OCI-LY1 (cell line): ENCODE data around the gene MACROD2.

Source experiments
- H2AFZ ChIP-seq: fragments of 200-600 bp; sonication (generic), shearing (Covaris generic); 2 replicates; pipeline ENCODE4 v1.6.0; 2014; ENCODE audit warnings: antibody characterized with exemption, mild to moderate bottlenecking, low read length
- H3F3A ChIP-seq: fragments of 200-600 bp; sonication (generic), shearing (Covaris generic); 2 replicates; pipeline ENCODE4 v1.6.0; 2014; ENCODE audit warnings: mild to moderate bottlenecking, antibody characterized with exemption, low read length, moderate library complexity; ENCODE audit not compliant: insufficient read depth
- H3K27ac ChIP-seq: fragments of 200-600 bp; sonication (generic); 2 replicates; pipeline ENCODE4 v1.5.1; 2014; ENCODE audit warnings: low read length, mixed run types, mild to moderate bottlenecking, low read depth; ENCODE audit not compliant: poor library complexity, severe bottlenecking
- H3K27me3 ChIP-seq: fragments of 200-600 bp; sonication (generic); 2 replicates; pipeline ENCODE4 v1.6.0; 2014; ENCODE audit warnings: antibody characterized with exemption, mild to moderate bottlenecking, low read length, moderate library complexity; ENCODE audit not compliant: insufficient read depth
- H3K36me3 ChIP-seq: fragments of 200-600 bp; sonication (generic); 2 replicates; pipeline ENCODE4 v1.6.1; 2014; ENCODE audit warnings: mild to moderate bottlenecking, antibody characterized with exemption, low read length, moderate library complexity, mixed read lengths; ENCODE audit not compliant: insufficient read depth
- H3K4me1 ChIP-seq: fragments of 200-600 bp; sonication (generic); 2 replicates; pipeline ENCODE4 v1.5.1; 2014; ENCODE audit warnings: mild to moderate bottlenecking, low read length, moderate library complexity; ENCODE audit not compliant: insufficient read depth, severe bottlenecking
- H3K4me2 ChIP-seq: fragments of 200-600 bp; sonication (generic), shearing (Covaris generic); 2 replicates; pipeline ENCODE4 v1.6.1; 2014; ENCODE audit warnings: low read length
- H3K4me3 ChIP-seq: fragments of 200-600 bp; sonication (generic); 2 replicates; pipeline ENCODE4 v1.5.1; 2014; ENCODE audit warnings: low read length, low read depth, mild to moderate bottlenecking, mixed read lengths; ENCODE audit not compliant: poor library complexity, severe bottlenecking
- H3K79me2 ChIP-seq: fragments of 200-600 bp; shearing (Covaris generic); 2 replicates; pipeline ENCODE4 v1.6.1; 2016; ENCODE audit warnings: mixed run types, low read length, mixed read lengths; ENCODE audit not compliant: insufficient read depth
- H3K9ac ChIP-seq: fragments of 200-600 bp; sonication (generic), shearing (Covaris generic); 2 replicates; pipeline ENCODE4 v1.6.1; 2014; ENCODE audit warnings: mild to moderate bottlenecking, low read length, mixed read lengths
- H3K9me2 ChIP-seq: fragments of 200-600 bp; sonication (generic), shearing (Covaris generic); 2 replicates; pipeline ENCODE4 v1.6.1; 2014; ENCODE audit warnings: low read depth, mild to moderate bottlenecking, low read length, mixed read lengths
- H3K9me3 ChIP-seq: fragments of 200-600 bp; shearing (Covaris generic); 2 replicates; pipeline ENCODE4 v1.6.1; 2014; ENCODE audit warnings: low read length, mixed read lengths
- H4K20me1 ChIP-seq: fragments of 200-600 bp; sonication (generic), shearing (Covaris generic); 2 replicates; pipeline ENCODE4 v1.6.0; 2016; ENCODE audit warnings: mild to moderate bottlenecking, low read length; ENCODE audit not compliant: insufficient read depth
- EZH2 ChIP-seq: fragments of 200-600 bp; sonication (generic), shearing (Covaris generic); IDR thresholded peaks from 2 replicates; pipeline ENCODE4 v1.8.0; 2017; ENCODE audit warnings: borderline replicate concordance, mixed run types, mild to moderate bottlenecking, antibody characterized with exemption, low read length, moderate library complexity, mixed read lengths
- TF ChIP-seq, protein P1 (sequence below): fragments of 200-600 bp; sonication (generic), shearing (Covaris generic); IDR thresholded peaks from 2 replicates; pipeline ENCODE4 v1.5.1; 2017; ENCODE audit warnings: mild to moderate bottlenecking, antibody characterized with exemption, low read length, moderate library complexity, mixed read lengths

The MACROD2 gene

DNA sequence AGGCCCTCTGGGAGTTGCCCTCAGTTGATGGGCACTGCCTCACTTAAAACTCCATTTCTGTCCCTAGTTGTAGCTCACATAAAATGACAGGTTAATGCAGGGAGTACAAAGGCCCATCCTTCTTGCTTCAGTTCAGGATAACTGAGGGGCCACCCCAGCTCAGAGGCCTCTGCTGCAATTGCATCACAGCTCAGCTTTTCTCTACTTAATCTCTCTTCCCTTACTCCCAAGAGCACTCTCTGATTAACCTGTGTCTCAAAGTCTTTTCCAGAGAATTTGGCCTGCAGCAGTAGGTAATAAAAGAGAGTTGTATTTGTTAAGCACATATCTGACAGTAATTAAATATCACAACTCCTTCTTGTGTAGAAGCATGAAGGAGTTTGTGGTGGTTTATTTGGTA lies 383.0 kb downstream of the MACROD2 start:
- no peak overlapping the region for H3K4me3 ChIP-seq
- H3K27ac ChIP-seq: no peak overlapping the region
- H4K20me1 ChIP-seq: no peaks in the 10 kb centered on the region
- TF ChIP-seq, protein P1, sequence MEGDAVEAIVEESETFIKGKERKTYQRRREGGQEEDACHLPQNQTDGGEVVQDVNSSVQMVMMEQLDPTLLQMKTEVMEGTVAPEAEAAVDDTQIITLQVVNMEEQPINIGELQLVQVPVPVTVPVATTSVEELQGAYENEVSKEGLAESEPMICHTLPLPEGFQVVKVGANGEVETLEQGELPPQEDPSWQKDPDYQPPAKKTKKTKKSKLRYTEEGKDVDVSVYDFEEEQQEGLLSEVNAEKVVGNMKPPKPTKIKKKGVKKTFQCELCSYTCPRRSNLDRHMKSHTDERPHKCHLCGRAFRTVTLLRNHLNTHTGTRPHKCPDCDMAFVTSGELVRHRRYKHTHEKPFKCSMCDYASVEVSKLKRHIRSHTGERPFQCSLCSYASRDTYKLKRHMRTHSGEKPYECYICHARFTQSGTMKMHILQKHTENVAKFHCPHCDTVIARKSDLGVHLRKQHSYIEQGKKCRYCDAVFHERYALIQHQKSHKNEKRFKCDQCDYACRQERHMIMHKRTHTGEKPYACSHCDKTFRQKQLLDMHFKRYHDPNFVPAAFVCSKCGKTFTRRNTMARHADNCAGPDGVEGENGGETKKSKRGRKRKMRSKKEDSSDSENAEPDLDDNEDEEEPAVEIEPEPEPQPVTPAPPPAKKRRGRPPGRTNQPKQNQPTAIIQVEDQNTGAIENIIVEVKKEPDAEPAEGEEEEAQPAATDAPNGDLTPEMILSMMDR: no peak
- no peak for TF ChIP-seq EZH2
- no peaks in the 10 kb centered on the region for H3K36me3 ChIP-seq
- H3K4me1 ChIP-seq: no peaks in the 10 kb centered on the region
- no peaks in the 10 kb centered on the region for H3F3A ChIP-seq
- no peak overlapping the region for H3K9ac ChIP-seq
- H3K79me2 ChIP-seq: no peaks in the 10 kb centered on the region
- no peak overlapping the region for H3K4me2 ChIP-seq
- H3K27me3 ChIP-seq: no peaks in the 10 kb centered on the region
- no peaks in the 10 kb centered on the region for H3K9me3 ChIP-seq
- H2AFZ ChIP-seq: no peak overlapping the region
- no peaks in the 10 kb centered on the region for H3K9me2 ChIP-seq

DNA sequence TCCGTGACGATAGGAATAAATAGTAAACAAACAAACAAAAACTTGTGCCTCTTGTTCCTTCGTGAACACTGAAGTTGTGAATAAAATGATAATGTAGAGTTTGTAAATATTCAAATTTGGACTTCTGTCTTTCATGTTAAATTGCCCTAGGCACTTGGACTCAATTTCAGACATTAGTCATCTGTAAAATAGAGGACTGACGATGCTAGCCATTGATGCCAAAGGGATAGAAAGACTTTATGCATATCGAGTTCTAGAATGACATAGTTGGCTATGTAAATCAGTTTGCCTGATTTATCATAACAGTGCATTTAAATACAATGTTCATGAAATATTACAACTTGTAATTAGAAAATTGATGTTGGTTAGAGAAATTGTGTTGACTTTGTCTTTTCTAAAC lies 388.0 kb downstream of the MACROD2 start:
- TF ChIP-seq, protein P1: no peak
- no peak for TF ChIP-seq EZH2
- Histone ChIP-seq H4K20me1 (no peaks in the 10 kb centered on the region), H3K27ac (no peak overlapping the region)

DNA sequence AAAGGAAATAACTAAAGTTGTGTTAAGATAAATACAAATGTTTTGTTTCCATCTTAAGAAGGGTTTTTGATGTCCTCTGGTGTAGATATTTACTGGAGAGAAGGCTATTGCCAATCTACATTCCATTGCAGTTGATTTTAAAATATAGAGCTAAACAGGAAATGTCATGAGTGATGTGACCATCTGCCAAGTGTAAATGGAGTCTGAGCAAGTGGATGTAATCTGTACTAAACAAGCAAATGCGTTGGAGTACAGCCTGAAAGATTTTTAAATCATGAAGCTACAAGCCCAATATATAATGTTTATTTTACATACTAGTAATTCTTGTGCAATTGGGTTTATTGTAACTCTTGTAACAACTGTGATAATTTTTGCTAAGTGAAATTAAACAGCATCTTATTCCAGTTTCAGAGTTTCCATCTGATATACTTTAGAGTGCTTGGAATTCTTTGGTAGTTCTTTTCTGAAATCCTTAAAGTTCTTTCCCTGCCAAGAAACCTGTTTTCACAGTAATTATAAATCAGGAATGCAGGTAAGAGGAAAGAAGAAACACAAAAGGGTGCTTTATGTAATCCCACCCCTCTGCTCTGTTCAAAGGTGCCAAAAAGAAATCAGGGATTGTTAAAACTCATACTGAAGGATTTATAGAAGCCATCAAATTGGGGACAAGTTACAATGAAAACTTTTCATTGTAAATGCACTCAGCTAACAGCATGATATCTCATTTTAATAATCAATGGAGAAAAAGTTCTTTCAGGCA lies 389.3 kb downstream of the MACROD2 start:
- Histone ChIP-seq H3K9me2 (no peaks in the 10 kb centered on the region), H4K20me1 (no peaks in the 10 kb centered on the region), H3K4me1 (no peaks in the 10 kb centered on the region), H3K79me2 (no peaks in the 10 kb centered on the region), H3K27me3 (no peaks in the 10 kb centered on the region), H3K27ac (no peak overlapping the region), H3K4me2 (no peak overlapping the region), H3F3A (no peaks in the 10 kb centered on the region), H3K9me3 (no peaks in the 10 kb centered on the region), H3K9ac (no peak overlapping the region), H2AFZ (no peak overlapping the region), H3K4me3 (no peak overlapping the region), H3K36me3 (no peaks in the 10 kb centered on the region)
- TF ChIP-seq EZH2: no peak
- TF ChIP-seq, protein P1: no peak

More for the DNA sequence above, 388.0 kb downstream of the MACROD2 start:
- H3F3A ChIP-seq: no peaks in the 10 kb centered on the region
- no peaks in the 10 kb centered on the region for H3K4me1 ChIP-seq
- H3K36me3 ChIP-seq: no peaks in the 10 kb centered on the region
- no peak overlapping the region for H3K9ac ChIP-seq
- H3K4me3 ChIP-seq: no peak overlapping the region
- H2AFZ ChIP-seq: no peak overlapping the region
- no peak overlapping the region for H3K4me2 ChIP-seq
- H3K27me3 ChIP-seq: no peaks in the 10 kb centered on the region
- H3K9me2 ChIP-seq: no peaks in the 10 kb centered on the region
- no peaks in the 10 kb centered on the region for H3K9me3 ChIP-seq
- H3K79me2 ChIP-seq: no peaks in the 10 kb centered on the region
